GM21737 (cell line): ENCODE results near the gene TTYH3.
"Not testable (repeated sequence)": the region's sequence is repeated elsewhere in the genome, so short reads cannot be mapped to it uniquely, and the experiment has no call there.

Source experiments
- ATAC-seq: cut with Tn5 transposase; IDR thresholded peaks from one replicate; pipeline ENCODE4 v1.9.1; 2021; ENCODE audit warnings: mild to moderate bottlenecking, moderate library complexity; ENCODE audit not compliant: unreplicated experiment

Gene TTYH3

GRCh38 chr7:2681929-2682799, 50.4 kb downstream of the TTYH3 start:
- no peak for ATAC-seq

- no peak for ATAC-seq
Measured at GRCh38 chr7:2684501-2684900, 52.7 kb downstream of the TTYH3 start.

GRCh38 chr7:2686101-2686500, 54.3 kb downstream of the TTYH3 start:
- ATAC-seq = no peak

DNA sequence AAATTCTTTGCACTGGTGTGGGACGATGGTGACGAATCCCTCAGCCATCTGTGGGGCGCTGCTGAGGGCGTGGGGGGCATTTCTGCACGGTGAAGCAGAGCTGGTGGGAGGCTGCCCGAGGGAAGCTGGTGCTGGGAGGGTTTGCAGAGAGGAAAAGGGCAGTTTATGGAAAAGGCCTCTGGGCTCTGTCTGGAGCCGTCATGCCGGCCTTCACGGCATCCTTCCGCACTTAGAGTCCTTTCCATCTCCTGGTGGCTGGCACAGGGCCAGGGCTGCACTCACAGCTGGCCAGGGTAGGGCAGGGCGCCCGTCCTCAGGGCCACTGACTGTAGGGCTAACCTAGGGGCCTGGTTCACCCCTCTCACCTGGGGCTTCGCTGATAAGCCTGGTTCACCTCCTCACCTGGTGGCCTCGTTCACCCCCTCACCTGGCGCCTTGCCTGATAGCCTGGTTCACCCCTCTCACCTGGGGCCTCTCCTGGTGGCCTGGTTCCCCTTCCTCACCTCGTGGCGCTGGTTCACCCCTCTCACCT, 55.6 kb downstream of the TTYH3 start:
- no peak for ATAC-seq

DNA sequence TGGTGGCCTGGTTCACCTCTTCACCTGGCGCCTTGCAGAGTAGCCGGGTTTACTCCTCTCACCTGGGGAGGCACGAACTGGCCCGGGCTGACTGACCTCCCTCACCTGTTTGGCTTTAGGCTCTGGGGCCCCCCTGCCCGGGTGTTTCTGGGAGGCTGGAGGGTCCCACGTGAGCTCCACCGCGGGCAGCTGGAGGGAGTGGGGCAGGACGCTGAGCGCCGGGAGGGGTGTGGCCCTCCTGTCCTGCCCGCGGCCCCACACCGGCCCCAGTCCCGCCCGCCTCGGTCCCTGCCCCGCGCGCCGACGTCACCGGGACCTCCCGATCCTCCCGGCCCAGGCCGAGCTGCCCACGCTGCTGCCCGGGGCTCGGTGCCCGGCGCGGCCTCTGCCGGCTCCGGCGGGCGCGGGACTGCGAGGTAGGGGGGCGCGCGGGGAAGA, 56.1 kb downstream of the TTYH3 start, which contains the start of gene AMZ1:
Gene AMZ1 (plus strand): TSS at position 322 of the 438 bp plus-strand sequence. CDS start 12,250 bp downstream, outside the sequence.
- ATAC-seq = no peak

DNA sequence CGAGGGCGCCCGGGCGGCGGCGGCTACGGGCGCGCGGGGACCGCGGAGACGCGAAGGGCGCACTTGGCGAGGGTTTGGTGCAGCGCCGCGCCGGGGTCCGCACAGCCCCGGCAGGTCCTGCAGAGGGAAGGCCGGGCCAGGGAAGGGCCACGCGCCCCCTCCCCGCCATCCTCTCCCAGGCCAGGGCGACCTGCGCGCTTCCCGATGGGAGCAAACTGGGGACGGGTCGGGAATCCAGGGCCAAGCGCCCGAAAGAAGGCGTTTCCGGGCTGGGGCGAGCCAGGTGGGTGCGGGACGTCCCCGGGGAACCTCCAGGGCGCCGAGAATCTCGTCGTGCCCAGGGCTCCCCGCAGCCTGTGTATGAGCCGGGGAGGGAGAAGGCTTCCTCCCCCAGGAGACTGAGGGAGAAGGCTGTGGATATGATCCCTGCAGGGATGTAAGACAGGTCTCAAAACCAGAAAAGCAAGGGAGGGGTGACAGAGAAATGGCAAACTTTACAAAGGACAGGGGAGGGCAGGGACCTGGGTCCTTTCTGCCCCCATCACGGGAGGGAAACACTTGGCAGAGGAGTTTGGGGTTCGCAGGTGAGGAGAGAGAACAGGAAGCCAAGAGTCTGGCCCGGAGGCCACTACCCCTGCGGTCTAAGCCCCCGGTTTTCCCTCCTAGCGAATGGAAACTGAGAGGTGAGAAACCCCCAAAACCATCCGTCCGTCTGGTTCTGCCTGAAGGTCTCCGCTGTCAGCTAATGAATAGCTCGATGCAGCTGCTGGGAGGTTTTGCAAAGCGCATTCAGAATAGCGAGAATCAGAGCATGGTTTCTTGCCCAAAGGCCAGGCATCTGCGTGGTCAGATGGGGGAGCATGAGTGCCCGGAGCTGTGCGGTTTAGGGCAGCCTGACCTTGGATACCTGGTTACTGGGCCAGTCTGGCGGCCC, 56.9 kb downstream of the TTYH3 start:
- peak; percentile 87 for ATAC-seq

- ATAC-seq = no peak
Measured at GRCh38 chr7:2689343-2689847, 57.6 kb downstream of the TTYH3 start.

DNA sequence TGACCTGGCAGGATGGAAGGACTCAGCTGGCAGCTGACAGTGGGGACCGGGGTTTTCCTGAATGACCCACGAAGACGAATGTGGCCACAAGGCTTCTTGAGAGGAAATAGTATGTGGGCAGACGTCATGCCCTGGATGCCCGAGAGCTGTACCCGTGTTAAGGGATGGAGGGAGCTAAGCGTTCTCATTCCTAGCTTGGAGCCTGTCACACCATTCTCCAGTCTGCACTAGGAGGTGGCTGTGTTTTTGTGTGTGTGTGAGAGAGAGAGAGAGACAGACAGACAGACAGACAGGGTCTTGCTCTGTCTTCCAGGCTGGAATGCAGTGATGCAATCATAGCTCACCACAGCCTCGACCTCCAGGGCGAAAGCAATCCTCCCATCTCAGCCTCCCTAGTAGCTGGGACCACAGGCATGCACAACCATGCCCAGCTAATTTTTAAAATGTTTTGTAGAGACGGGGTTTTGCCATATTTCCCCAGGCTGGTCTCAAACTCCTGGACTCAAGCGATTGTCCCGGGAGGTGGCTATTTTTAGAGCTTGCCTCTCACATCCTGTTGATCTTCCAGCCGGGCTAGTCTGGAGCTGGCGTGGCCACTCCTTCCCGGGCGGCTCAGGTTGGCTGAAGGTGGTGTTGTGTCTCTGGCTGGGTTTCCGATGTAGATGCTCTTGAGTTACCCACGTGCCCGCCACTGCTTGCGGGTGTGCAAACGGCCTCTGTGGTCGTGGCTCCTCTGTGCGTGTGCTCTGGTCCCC, 58.3 kb downstream of the TTYH3 start:
- no peak for ATAC-seq

DNA sequence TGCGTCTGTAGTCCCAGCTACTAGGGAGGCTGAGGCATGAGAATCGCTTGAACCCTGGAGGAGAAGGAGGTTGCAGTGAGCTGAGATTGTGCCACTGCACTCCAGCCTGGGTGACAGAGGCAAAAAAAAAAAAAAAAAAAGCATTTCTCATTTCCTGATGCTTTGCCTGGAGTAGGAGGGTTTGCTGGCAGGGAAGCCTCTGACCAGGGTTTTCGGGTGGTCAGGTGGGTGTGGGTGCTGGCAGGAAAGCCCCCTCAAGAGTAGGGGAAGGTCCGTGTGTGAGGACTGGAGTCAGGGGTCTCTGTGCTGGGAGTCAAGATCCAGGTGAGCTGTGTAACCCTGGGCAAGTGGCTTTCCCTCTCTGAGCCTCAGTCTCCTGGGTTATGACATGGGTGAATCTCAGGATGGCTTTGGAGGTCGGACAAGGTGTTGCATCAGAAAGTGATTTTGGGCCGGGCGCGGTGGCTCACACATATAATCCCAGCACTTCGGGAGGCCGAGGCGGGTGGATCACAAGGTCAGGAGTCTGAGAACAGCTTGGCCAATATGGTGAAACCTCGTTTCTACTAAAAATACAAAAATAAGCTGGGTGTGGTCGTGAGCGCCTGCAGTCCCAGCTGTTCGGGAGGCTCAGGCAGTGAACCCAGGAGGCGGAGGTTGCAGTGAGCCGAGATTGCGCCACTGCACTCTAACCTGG, 59.4 kb downstream of the TTYH3 start:
- ATAC-seq = no peak

GRCh38 chr7:2691932-2692439, 60.2 kb downstream of the TTYH3 start:
- ATAC-seq = not testable (repeated sequence)

GRCh38 chr7:2692543-2692942, 60.8 kb downstream of the TTYH3 start:
- no peak for ATAC-seq

- not testable (repeated sequence) for ATAC-seq
Measured at GRCh38 chr7:2693420-2694121, 61.8 kb downstream of the TTYH3 start.

- ATAC-seq = not testable (repeated sequence)
Measured at GRCh38 chr7:2694122-2694436, 62.3 kb downstream of the TTYH3 start.

GRCh38 chr7:2698581-2699288, 66.9 kb downstream of the TTYH3 start:
- ATAC-seq = peak; percentile 92

- no peak for ATAC-seq
Measured at GRCh38 chr7:2699289-2699620, 67.5 kb downstream of the TTYH3 start.

DNA sequence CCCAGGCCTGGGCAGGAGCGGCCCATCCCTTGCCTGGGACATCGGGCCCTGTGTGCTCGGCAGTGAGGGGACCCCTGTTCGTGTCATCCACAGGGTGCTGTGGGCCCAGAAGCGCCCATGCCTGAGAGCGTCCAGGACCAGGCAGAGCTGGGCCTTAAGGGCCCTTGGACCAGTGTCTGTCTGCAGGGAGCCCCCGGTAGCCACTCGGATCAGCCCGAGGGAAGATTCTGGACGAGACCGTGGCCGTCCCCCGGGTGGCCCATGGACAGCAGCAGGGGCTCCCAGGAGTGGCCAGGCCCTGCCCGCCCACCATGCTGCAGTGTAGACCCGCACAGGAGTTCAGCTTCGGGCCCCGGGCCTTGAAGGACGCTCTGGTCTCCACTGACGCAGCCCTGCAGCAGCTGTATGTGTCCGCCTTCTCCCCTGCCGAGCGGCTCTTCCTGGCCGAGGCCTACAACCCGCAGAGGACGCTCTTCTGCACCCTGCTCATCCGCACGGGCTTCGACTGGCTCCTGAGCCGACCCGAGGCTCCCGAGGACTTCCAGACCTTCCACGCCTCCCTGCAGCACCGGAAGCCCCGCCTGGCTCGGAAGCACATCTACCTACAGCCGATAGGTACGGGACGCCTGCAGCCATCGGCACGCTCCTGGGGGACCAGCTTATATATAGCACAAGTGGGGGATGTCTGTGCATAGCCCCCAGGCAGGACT, 68.5 kb downstream of the TTYH3 start:
- no peak for ATAC-seq

DNA sequence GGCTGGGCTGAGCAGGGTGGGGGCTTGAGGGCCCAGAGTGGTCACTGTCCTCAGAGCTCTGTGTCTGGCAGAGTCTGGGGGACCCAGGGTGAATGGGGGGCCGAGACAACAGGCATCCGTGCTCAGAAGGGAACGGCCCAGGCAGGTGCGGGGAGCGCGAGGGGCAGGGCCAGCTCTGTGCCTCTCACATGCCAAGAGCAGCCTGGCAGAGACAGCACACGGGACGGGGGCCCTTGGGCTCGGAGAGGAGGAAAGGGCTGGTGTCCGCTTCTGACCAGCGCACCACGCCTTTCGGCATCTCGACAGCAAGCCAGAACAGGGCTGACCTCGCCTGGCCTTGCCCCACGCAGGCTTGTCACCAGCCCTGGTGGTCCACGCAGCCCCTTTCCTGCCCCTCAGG, 69.6 kb downstream of the TTYH3 start:
- ATAC-seq = no peak
